SK-N-MC (cell line): ENCODE data around the gene PACSIN3.

ENCODE experiments used
- EZH2 ChIP-seq: fragments of 200-600 bp; sonication (generic); IDR thresholded peaks from one replicate; pipeline ENCODE4 v1.6.1; 2017; ENCODE audit warnings: antibody characterized with exemption
- POLR2AphosphoS5 ChIP-seq: IDR thresholded peaks from 2 replicates; pipeline ENCODE4 v1.6.1; 2012; ENCODE audit warnings: mild to moderate bottlenecking, low read depth, low read length, borderline replicate concordance

- TF ChIP-seq POLR2AphosphoS5 (no peak), EZH2 (no peak)
Measured at GRCh38 chr11:47166368-47166767, 19.9 kb downstream of the PACSIN3 start.
